OCI-LY1 (cell line): ENCODE measurements around the gene TSC1.

Source experiments
- H2AFZ ChIP-seq: fragments of 200-600 bp; sonication (generic), shearing (Covaris generic); 2 replicates; pipeline ENCODE4 v1.6.0; 2014; ENCODE audit warnings: antibody characterized with exemption, mild to moderate bottlenecking, low read length
- H3F3A ChIP-seq: fragments of 200-600 bp; sonication (generic), shearing (Covaris generic); 2 replicates; pipeline ENCODE4 v1.6.0; 2014; ENCODE audit warnings: mild to moderate bottlenecking, antibody characterized with exemption, low read length, moderate library complexity; ENCODE audit not compliant: insufficient read depth
- H3K27ac ChIP-seq: fragments of 200-600 bp; sonication (generic); 2 replicates; pipeline ENCODE4 v1.5.1; 2014; ENCODE audit warnings: low read length, mixed run types, mild to moderate bottlenecking, low read depth; ENCODE audit not compliant: poor library complexity, severe bottlenecking
- H3K27me3 ChIP-seq: fragments of 200-600 bp; sonication (generic); 2 replicates; pipeline ENCODE4 v1.6.0; 2014; ENCODE audit warnings: antibody characterized with exemption, mild to moderate bottlenecking, low read length, moderate library complexity; ENCODE audit not compliant: insufficient read depth
- H3K36me3 ChIP-seq: fragments of 200-600 bp; sonication (generic); 2 replicates; pipeline ENCODE4 v1.6.1; 2014; ENCODE audit warnings: mild to moderate bottlenecking, antibody characterized with exemption, low read length, moderate library complexity, mixed read lengths; ENCODE audit not compliant: insufficient read depth
- H3K4me1 ChIP-seq: fragments of 200-600 bp; sonication (generic); 2 replicates; pipeline ENCODE4 v1.5.1; 2014; ENCODE audit warnings: mild to moderate bottlenecking, low read length, moderate library complexity; ENCODE audit not compliant: insufficient read depth, severe bottlenecking
- H3K4me2 ChIP-seq: fragments of 200-600 bp; sonication (generic), shearing (Covaris generic); 2 replicates; pipeline ENCODE4 v1.6.1; 2014; ENCODE audit warnings: low read length
- H3K4me3 ChIP-seq: fragments of 200-600 bp; sonication (generic); 2 replicates; pipeline ENCODE4 v1.5.1; 2014; ENCODE audit warnings: low read length, low read depth, mild to moderate bottlenecking, mixed read lengths; ENCODE audit not compliant: poor library complexity, severe bottlenecking
- H3K79me2 ChIP-seq: fragments of 200-600 bp; shearing (Covaris generic); 2 replicates; pipeline ENCODE4 v1.6.1; 2016; ENCODE audit warnings: mixed run types, low read length, mixed read lengths; ENCODE audit not compliant: insufficient read depth
- H3K9ac ChIP-seq: fragments of 200-600 bp; sonication (generic), shearing (Covaris generic); 2 replicates; pipeline ENCODE4 v1.6.1; 2014; ENCODE audit warnings: mild to moderate bottlenecking, low read length, mixed read lengths
- H3K9me2 ChIP-seq: fragments of 200-600 bp; sonication (generic), shearing (Covaris generic); 2 replicates; pipeline ENCODE4 v1.6.1; 2014; ENCODE audit warnings: low read depth, mild to moderate bottlenecking, low read length, mixed read lengths
- H3K9me3 ChIP-seq: fragments of 200-600 bp; shearing (Covaris generic); 2 replicates; pipeline ENCODE4 v1.6.1; 2014; ENCODE audit warnings: low read length, mixed read lengths
- H4K20me1 ChIP-seq: fragments of 200-600 bp; sonication (generic), shearing (Covaris generic); 2 replicates; pipeline ENCODE4 v1.6.0; 2016; ENCODE audit warnings: mild to moderate bottlenecking, low read length; ENCODE audit not compliant: insufficient read depth
- CTCF ChIP-seq: fragments of 200-600 bp; sonication (generic), shearing (Covaris generic); IDR thresholded peaks from 2 replicates; pipeline ENCODE4 v1.5.1; 2017; ENCODE audit warnings: mild to moderate bottlenecking, antibody characterized with exemption, low read length, moderate library complexity, mixed read lengths
- EZH2 ChIP-seq: fragments of 200-600 bp; sonication (generic), shearing (Covaris generic); IDR thresholded peaks from 2 replicates; pipeline ENCODE4 v1.8.0; 2017; ENCODE audit warnings: borderline replicate concordance, mixed run types, mild to moderate bottlenecking, antibody characterized with exemption, low read length, moderate library complexity, mixed read lengths

Gene TSC1

GRCh38 chr9:132894862-132895835 is 49.3 kb downstream of the TSC1 start:
- H3K4me3 ChIP-seq, result no peak overlapping the region
- TF ChIP-seq EZH2 (no peak), CTCF (no peak)
- H3K4me2 ChIP-seq, result no peak overlapping the region
- no peak overlapping the region for H3K27ac ChIP-seq
- no peak overlapping the region for H2AFZ ChIP-seq
- H3K9me3 ChIP-seq, result no peaks in the 10 kb centered on the region
- H3K27me3 ChIP-seq, result no peaks in the 10 kb centered on the region
- H3K79me2 ChIP-seq, result no peaks in the 10 kb centered on the region
- no peaks in the 10 kb centered on the region for H4K20me1 ChIP-seq
- peaks cover 34% of the 10 kb centered on the region for H3K36me3 ChIP-seq
- no peak overlapping the region for H3K9ac ChIP-seq
- no peaks in the 10 kb centered on the region for H3F3A ChIP-seq
- H3K9me2 ChIP-seq, result no peaks in the 10 kb centered on the region
- H3K4me1 ChIP-seq, result no peaks in the 10 kb centered on the region

DNA sequence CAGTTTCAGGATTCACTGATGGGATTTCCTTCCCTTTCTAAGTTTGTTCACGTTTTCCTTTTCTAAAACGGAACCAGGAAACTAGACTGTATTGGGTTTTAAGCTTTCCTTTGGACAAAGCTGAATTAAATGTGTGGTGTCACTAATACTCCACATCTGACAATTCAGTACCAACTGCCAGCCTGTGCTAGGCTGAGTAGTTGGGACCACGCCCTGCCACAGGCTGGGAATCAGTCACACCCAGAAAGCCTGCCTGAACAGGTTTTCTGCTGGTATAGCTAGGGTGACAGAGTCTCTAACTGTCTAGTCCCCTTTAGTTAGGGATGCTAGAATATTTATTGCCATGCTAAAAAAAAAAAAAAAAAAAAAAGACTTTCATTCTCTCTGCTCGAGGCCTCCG is 50.1 kb downstream of the TSC1 start:
- Histone ChIP-seq H3K4me1 (no peaks in the 10 kb centered on the region), H3K4me3 (no peak overlapping the region), H4K20me1 (no peaks in the 10 kb centered on the region), H3K36me3 (peaks cover 26% of the 10 kb centered on the region), H3K9me2 (no peaks in the 10 kb centered on the region), H3K9ac (no peak overlapping the region), H3K27ac (no peak overlapping the region), H3F3A (no peaks in the 10 kb centered on the region), H3K79me2 (no peaks in the 10 kb centered on the region), H2AFZ (no peak overlapping the region), H3K4me2 (no peak overlapping the region), H3K27me3 (no peaks in the 10 kb centered on the region), H3K9me3 (no peaks in the 10 kb centered on the region)
- no peak for TF ChIP-seq CTCF
- no peak for TF ChIP-seq EZH2

GRCh38 chr9:132892400-132892799 is 52.0 kb downstream of the TSC1 start:
- Histone ChIP-seq H3K4me3 (no peak overlapping the region), H3K27me3 (no peaks in the 10 kb centered on the region), H3K27ac (no peak overlapping the region), H3K9me3 (no peaks in the 10 kb centered on the region), H3K9ac (no peak overlapping the region), H3K36me3 (peaks cover 26% of the 10 kb centered on the region), H3K4me1 (peaks cover 14% of the 10 kb centered on the region), H4K20me1 (no peaks in the 10 kb centered on the region), H2AFZ (no peak overlapping the region), H3F3A (no peaks in the 10 kb centered on the region), H3K9me2 (no peaks in the 10 kb centered on the region), H3K79me2 (no peaks in the 10 kb centered on the region), H3K4me2 (no peak overlapping the region)
- TF ChIP-seq CTCF, result no peak
- no peak for TF ChIP-seq EZH2
